Stomach (tissue), 9 donors: ENCODE results near the gene SEMA5A. TPM values are rescaled to one million over a fixed set of nuclear protein-coding genes. Genes with fewer than 3 reads are reported as not detected.

Experiments used
- DNase-seq, 2 donors: peaks; one replicate each; pipeline versions ENCODE4 v3.0.0 to v3.0.0-alpha.2; 2013 to 2019
- H3K27ac ChIP-seq, 5 donors: fragments of 200-600 bp in 4 of 5; sonication (generic) in 4 of 5; one replicate each; pipeline ENCODE4 v1.5.1; 2013 to 2019; ENCODE audit warnings: mild to moderate bottlenecking in 1 of 5, moderate library complexity in 1 of 5
- H3K27me3 ChIP-seq, 3 donors: fragments of 200-600 bp; sonication (generic); one replicate each; pipeline ENCODE4 v1.5.1; 2017 to 2019; ENCODE audit warnings: mixed run types in 1 of 3
- H3K36me3 ChIP-seq, 4 donors: fragments of 200-600 bp; sonication (generic); 1 replicate in 3 of 4; 2 replicates in 1 of 4; pipeline ENCODE4 v1.5.1; 2016 to 2019
- H3K4me1 ChIP-seq, 4 donors: fragments of 200-600 bp; sonication (generic); one replicate each; pipeline ENCODE4 v1.5.1; 2016 to 2019
- H3K4me3 ChIP-seq, 4 donors: fragments of 200-600 bp; sonication (generic) in 3 of 4; one replicate each; pipeline ENCODE4 v1.5.1; 2016 to 2019; ENCODE audit warnings: mild to moderate bottlenecking in 1 of 4
- H3K9me3 ChIP-seq, 4 donors: fragments of 200-600 bp; sonication (generic); one replicate each; pipeline ENCODE4 v1.5.1; 2016 to 2019
- CTCF ChIP-seq, 7 experiments: fragments of 450-650 bp in 4 of 7; fragments of 200-600 bp in 3 of 7; sonication (generic) in 3 of 7; IDR thresholded peaks; one replicate each; pipeline ENCODE4 v1.5.1; 2016 to 2019; ENCODE audit warnings: antibody characterized with exemption in 7 of 7, control low read depth in 2 of 7, mild to moderate bottlenecking in 1 of 7
- EP300 ChIP-seq: sonication (generic); formaldehyde crosslinking; IDR thresholded peaks from one replicate; pipeline ENCODE4 v1.6.1; 2017; ENCODE audit warnings: antibody characterized with exemption
- POLR2A ChIP-seq, 4 donors: fragments of 450-650 bp; IDR thresholded peaks; one replicate each; pipeline ENCODE4 v1.6.1; 2016; ENCODE audit warnings: antibody characterized with exemption in 4 of 4, control low read depth in 2 of 4, mild to moderate bottlenecking in 1 of 4, moderate library complexity in 1 of 4
- POLR2AphosphoS5 ChIP-seq, 3 donors: sonication (generic); formaldehyde crosslinking; IDR thresholded peaks; one replicate each; pipeline ENCODE4 v1.6.1; 2016; ENCODE audit warnings: antibody characterized with exemption in 3 of 3
- WGBS, 5 donors: extraction: QIAGEN DNeasy Blood & Tissue Kit in 3 of 5; methylation state at CpG; one replicate each; pipeline versions ENCODE4 v1.1.5 to v1.1.7; 2013 to 2018; 5-methylcytosine and 5-hydroxymethylcytosine counted together
- intact Hi-C: fragments of 100-400 bp; cut with DNase I; formaldehyde crosslinking; loops from one replicate; pipeline ENCODE4 v1.15.1; 2023; ENCODE audit warnings: low total_unique reads
- polyA plus RNA-seq, 3 donors: library from polyadenylated mRNA; stranded (reverse); fragments of 200-250 nt; gene quantifications; one replicate each; pipeline ENCODE4 v1.2.3, GENCODE V29; 2013
- total RNA-seq, 5 donors: library from RNA; depleted of rRNA; stranded (reverse); fragments of >200 nt; gene quantifications; one replicate each; pipeline versions ENCODE4 v1.1.0 to v1.2.3, GENCODE V29; 2014 to 2016
- donor health status: healthy with polysubstance abuse.
- donor health status: Bipolar disorder and iron deficiency.
- donor health status: healthy.

The SEMA5A gene
- total and polyA plus RNA-seq, 8 donors: 0.62 to 26.4 (median 3.2) TPM

GRCh38 chr5:9380109-9380508, 165.8 kb downstream of the SEMA5A start:
- intact Hi-C loops: no loop called here
- Histone ChIP-seq H3K36me3 (no peaks in the 10 kb centered on the region), H3K27me3 (no peaks in the 10 kb centered on the region), H3K9me3 (no peaks in the 10 kb centered on the region), H3K4me1 (no peaks in the 10 kb centered on the region), H3K4me3 (no peak overlapping the region), H3K27ac (no peak overlapping the region)
- WGBS, 5 donors: 60 to 72% (median 67%) methylated on average over 7 of the region's 7 CpGs
- DNase-seq: no peak
- TF ChIP-seq EP300: no peak
- TF ChIP-seq POLR2A (IDR thresholded peaks at IDR 0.05): no peak
- TF ChIP-seq POLR2AphosphoS5 (IDR thresholded peaks at IDR 0.05): no peak
- TF ChIP-seq CTCF (IDR thresholded peaks at IDR 0.05): no peak

- intact Hi-C loops: no loop called here
- Histone ChIP-seq H3K4me3 (no peak overlapping the region), H3K27me3 (no peaks in the 10 kb centered on the region), H3K36me3 (no peaks in the 10 kb centered on the region), H3K27ac (no peak overlapping the region), H3K9me3 (no peaks in the 10 kb centered on the region), H3K4me1 (peaks cover 0 to 5% (median 0%) of the 10 kb centered on the region in 4 donors)
- TF ChIP-seq POLR2A (IDR thresholded peaks at IDR 0.05): no peak
- WGBS, 5 donors: 74 to 83% (median 81%) methylated on average over 9 of the region's 9 CpGs
- no peak for DNase-seq
These were observed 169.3 kb downstream of the SEMA5A start for GRCh38 chr5:9376363-9377117.

DNA sequence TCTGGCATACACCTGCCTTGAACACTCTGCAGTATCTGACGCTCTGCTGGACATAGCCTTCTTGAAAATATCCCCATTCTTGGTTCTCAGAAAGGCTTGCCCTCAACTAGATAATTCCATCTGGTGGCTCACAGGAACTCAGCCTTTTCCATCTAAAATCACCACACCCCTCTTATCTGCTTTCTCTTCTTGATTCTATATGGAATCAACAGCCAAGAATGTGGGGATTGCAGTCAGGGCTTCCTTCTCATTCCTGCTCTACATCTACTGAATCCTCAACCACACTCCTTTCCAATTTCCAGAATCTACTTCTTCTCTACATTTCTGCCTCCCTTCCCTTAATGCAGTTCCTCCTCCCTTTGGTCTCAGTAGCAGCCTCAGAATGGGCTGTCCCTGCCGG, 170.1 kb downstream of the SEMA5A start:
- no peak for TF ChIP-seq CTCF (IDR thresholded peaks at IDR 0.05)
- no peak for TF ChIP-seq POLR2AphosphoS5 (IDR thresholded peaks at IDR 0.05)
- no peak for TF ChIP-seq EP300
- TF ChIP-seq POLR2A (IDR thresholded peaks at IDR 0.05): no peak
- no peak overlapping the region for H3K4me3 ChIP-seq
- no peak for DNase-seq
- H3K9me3 ChIP-seq: no peaks in the 10 kb centered on the region
- WGBS, 5 donors: 90 to 96% (median 92%) methylated on average over 2 of the region's 2 CpGs
- H3K36me3 ChIP-seq: no peaks in the 10 kb centered on the region
- intact Hi-C loops: no loop called here
- peaks cover 0 to 5% (median 0%) of the 10 kb centered on the region in 4 donors for H3K4me1 ChIP-seq
- no peak overlapping the region for H3K27ac ChIP-seq
- no peaks in the 10 kb centered on the region for H3K27me3 ChIP-seq

GRCh38 chr5:9374025-9374424, 171.8 kb downstream of the SEMA5A start:
- Histone ChIP-seq H3K27ac (no peak overlapping the region), H3K4me3 (no peak overlapping the region), H3K36me3 (no peaks in the 10 kb centered on the region), H3K27me3 (no peaks in the 10 kb centered on the region), H3K9me3 (peaks cover 0 to under 1% (median 0%) of the 10 kb centered on the region in 4 donors), H3K4me1 (peaks cover 0 to 5% (median 0%) of the 10 kb centered on the region in 4 donors)
- no peak for TF ChIP-seq POLR2AphosphoS5 (IDR thresholded peaks at IDR 0.05)
- TF ChIP-seq EP300: no peak
- intact Hi-C loops: no loop called here
- WGBS, 5 donors: 65 to 78% (median 75%) methylated on average over 4 of the region's 4 CpGs
- DNase-seq: no peak

DNA sequence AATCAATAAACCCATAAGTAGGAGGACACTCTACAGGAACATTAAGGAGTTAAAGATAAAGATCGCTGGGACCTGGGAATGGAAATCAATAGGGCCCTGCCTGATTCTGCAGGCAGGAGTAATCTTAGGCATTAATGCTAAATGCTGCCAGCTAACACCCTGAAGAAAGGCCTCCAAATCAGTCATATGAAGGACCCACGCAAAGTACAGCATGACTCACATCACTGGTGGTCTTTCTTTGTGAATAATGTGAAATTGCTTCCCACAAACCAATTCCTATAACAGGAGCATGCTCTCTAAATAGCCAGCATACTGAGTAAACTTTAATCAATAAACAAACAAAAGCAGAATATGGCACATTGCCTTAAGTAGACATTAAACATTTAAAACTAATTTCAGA, 172.3 kb downstream of the SEMA5A start:
- TF ChIP-seq POLR2AphosphoS5 (IDR thresholded peaks at IDR 0.05): no peak
- TF ChIP-seq EP300: no peak
- TF ChIP-seq CTCF (IDR thresholded peaks at IDR 0.05): no peak
- no peak for TF ChIP-seq POLR2A (IDR thresholded peaks at IDR 0.05)
- no peak overlapping the region for H3K4me3 ChIP-seq
- intact Hi-C loops: no loop called here
- H3K36me3 ChIP-seq: no peaks in the 10 kb centered on the region
- peaks cover 0 to 5% (median 0%) of the 10 kb centered on the region in 4 donors for H3K4me1 ChIP-seq
- no peak overlapping the region for H3K27ac ChIP-seq
- H3K27me3 ChIP-seq: no peaks in the 10 kb centered on the region
- 50 to 69% (median 59%) methylated on average over 2 of the region's 2 CpGs for WGBS, 5 donors
- DNase-seq: no peak
- H3K9me3 ChIP-seq: peaks cover 0 to 5% (median 0%) of the 10 kb centered on the region in 4 donors
